Right lung (tissue), 5 donors: ENCODE results near the gene MGAM2. TPM values are rescaled to one million over a fixed set of nuclear protein-coding genes. Genes with fewer than 3 reads are reported as not detected.

Experiments
- DNase-seq, 2 donors: peaks; one replicate each; pipeline ENCODE4 v3.0.0-alpha.2; 2013
- polyA plus RNA-seq, 5 donors: library from polyadenylated mRNA; unstranded; fragments of 120-200 nt; gene quantifications; one replicate each; pipeline versions ENCODE4 v1.2.1 to v1.2.3, GENCODE V29; 2013; ENCODE audit warnings: inconsistent platforms in 1 of 5, low replicate concordance in 1 of 5; ENCODE audit not compliant: insufficient read length in 5 of 5, insufficient read depth in 1 of 5

MGAM2 gene
- polyA plus RNA-seq, 5 donors: 0.03 to 0.30 (median 0.18) TPM

- DNase-seq: no peak
Observed at GRCh38 chr7:142114207-142114606, 2.7 kb downstream of the MGAM2 start.

- DNase-seq: no peak
Observed at GRCh38 chr7:142120524-142120923, 9.0 kb downstream of the MGAM2 start.

- DNase-seq: no peak
Observed at GRCh38 chr7:142123184-142123583, 11.7 kb downstream of the MGAM2 start.

GRCh38 chr7:142125256-142125955 is 13.9 kb downstream of the MGAM2 start:
- DNase-seq: no peak

DNA sequence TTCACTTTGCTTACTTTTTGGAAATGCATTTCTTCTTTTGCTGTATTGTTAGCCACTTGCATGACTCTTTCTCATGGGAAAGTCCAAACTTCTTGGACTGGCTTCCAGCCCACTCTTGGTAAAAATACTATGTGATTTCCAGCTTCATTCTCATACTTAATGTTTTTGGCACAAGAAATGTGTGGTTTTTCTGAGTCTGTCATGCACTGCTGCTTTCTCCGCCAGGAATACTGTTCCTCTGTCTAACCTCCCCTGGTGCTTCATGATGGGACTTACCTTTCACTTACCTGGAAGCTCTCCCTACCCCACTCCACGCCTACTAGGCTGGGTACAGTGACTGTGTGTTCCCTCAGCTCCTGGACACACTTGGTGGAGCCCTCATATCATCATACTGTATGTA is 18.7 kb downstream of the MGAM2 start:
- no peak for DNase-seq

DNA sequence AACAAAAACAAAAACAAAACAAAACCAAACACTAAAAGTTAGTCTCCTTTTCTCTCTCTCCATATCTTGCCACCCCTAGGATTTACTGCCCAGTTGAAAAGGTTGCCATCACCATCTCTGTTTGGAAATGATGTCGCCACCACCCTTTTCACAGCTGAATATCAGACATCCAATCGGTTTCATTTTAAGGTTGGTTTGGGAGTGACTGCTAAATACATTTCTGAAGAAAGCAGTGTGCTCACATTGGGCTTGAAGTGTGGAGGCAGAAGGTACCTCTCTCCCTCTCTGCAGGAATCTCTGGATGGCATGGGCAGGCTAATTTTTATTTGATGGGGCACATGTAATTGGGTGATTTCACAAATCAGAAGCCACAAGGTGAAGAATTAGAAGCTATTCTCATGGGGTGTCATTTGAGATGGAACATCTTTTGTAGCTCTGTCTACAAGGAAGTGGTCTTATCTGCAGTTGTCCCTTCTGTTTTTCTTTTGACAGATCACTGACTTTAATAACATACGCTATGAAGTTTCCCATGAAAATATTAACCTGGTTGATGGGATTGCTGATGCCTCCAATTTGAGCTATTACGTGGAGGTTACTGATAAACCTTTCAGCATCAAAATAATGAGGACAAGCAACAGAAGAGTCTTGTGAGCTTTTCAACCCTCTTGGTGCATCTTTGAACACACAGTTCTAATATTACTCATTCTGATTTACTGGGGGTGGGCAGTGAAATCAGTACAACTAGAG is 20.1 kb downstream of the MGAM2 start:
- no peak for DNase-seq

DNA sequence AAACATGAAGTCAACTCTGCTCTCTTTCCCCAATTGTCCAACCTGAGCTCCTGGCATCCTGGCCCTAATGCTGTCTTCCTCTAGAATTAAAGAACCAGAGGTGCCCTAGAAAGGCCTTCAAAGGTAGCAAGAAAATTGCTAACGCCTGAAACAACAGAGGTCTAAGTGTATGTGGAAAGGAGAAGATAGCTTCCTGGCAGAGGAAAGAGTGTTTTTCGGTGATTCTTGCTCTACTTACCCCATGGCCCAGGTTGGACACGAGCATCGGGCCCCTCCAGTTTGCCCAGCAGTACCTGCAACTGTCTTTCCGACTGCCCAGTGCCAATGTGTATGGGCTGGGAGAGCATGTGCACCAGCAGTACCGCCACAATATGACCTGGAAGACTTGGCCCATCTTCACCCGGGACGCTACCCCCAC is 22.2 kb downstream of the MGAM2 start:
- DNase-seq: no peak

- DNase-seq: no peak
Observed at GRCh38 chr7:142134909-142135308, 23.4 kb downstream of the MGAM2 start.

DNA sequence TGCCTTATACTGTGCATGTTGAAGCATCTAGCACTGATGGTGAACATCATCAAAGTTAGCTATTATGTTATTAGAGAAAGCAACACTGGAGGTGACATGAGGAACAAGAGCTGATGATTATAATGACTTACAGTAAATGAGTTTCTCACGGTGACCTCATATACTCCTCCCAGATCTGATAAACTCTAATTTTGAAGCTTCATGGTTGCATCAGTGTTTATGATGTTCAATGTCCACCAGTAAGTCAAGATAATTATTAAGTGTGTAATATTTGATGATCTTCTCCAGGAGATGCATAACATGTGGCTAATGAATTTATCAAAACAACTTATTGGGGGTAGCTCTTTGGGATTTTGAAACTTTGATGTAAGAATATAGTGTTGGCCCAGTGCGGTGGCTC is 27.5 kb downstream of the MGAM2 start:
- no peak for DNase-seq

- no peak for DNase-seq
Observed at GRCh38 chr7:142139597-142140400, 28.3 kb downstream of the MGAM2 start.

DNA sequence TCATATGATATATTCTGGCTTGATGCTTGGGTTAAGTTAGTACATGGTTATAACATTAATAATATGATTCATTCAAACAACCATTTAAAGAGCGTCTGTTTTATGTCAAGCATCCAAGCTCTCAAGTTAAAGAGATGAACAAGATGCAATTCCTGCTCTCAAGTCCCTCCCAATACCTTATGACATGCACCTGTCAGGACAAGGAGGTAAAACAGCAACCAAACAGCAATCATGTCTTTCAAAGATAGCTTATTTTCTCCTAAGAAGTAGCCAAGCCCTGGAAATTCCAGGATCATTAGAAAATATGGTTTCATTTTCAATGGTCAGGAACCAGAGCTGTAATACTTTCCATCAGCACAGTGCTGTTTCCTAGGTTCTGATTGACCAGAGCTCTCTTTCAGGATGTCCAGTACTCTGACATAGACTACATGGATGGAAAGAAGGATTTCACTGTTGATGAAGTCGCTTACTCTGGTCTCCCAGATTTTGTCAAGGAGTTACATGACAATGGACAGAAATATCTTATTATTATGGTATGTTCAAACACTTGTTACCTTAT is 29.0 kb downstream of the MGAM2 start:
- no peak for DNase-seq

- DNase-seq: no peak
Observed at GRCh38 chr7:142142702-142143101, 31.2 kb downstream of the MGAM2 start.

GRCh38 chr7:142146124-142146523 is 34.6 kb downstream of the MGAM2 start:
- DNase-seq: no peak

- DNase-seq: no peak
Observed at GRCh38 chr7:142150356-142150755, 38.8 kb downstream of the MGAM2 start.

DNA sequence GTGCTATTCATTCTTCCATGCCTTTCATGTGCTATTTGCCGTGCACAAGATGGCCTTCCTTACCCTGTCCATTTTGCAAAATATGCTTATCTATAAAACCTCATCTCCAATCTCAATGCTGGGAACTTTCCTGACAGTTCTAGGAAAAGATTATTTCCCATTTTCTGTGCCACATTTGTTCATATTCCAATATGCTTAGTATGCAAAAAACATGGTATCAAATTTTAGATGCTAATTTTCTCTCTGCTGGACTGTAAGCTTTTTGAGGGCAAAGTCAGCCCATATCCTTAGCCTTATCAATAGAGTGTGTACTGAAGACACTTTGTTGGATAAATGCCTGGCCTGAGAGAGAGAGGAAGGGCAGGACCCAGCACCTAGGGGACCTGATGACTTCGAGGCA is 39.4 kb downstream of the MGAM2 start:
- no peak for DNase-seq

- no peak for DNase-seq
Observed at GRCh38 chr7:142152076-142152475, 40.6 kb downstream of the MGAM2 start.

- no peak for DNase-seq
Observed at GRCh38 chr7:142153400-142153799, 41.9 kb downstream of the MGAM2 start.

DNA sequence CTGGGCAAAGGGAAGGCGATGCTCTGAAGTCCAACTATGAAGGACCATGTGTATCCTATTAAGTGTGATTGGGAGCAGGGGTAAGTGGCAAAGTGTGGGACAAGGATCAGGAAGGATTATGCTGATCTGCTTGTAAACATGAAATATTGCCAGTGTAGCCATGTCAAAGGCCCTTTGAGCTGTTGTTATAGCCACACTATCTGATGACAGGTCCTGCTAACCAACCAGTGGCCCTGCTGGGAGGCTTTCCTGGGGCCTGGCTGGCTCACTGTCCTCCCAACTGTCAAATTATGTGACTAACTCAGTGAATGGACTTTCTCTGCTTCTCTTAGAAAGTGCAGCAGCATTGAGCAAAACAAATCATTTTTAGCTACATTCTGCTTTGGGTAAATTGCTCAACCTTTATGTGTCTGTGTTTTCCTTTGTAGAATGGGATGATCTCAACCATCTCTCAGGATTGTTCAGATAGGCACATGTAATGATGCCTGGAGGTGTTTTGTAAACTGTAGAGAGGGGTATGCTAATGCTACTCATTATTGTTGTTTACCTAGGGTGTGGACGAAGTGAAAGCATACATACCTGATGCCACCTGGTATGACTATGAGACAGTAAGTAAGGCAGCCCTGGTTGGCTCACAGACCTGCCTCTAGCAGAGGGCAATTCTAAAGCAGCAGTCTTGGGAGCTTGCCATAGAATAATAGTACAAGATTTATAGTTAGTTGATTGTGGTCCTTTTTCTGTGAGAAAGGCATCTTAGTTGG is 47.4 kb downstream of the MGAM2 start:
- DNase-seq: no peak

DNA sequence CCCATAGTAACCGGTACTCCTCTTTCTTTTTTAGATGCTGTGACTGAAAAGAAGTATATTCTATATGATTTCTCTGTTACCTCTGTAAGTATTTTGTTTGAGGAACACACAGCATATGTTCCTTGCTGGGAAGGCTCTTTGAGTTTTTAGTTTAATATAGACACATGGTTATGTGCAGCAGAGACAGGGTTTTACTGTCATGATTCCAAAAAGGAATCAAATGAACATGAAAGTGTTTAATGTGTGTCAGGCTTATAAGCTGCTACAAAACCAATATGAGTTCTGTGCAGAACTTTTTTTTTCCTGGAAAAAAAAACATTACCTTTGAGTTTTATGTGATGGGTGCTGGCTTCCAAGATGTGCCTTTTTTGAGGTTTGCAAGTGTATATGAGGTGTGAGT is 50.4 kb downstream of the MGAM2 start:
- no peak for DNase-seq

DNA sequence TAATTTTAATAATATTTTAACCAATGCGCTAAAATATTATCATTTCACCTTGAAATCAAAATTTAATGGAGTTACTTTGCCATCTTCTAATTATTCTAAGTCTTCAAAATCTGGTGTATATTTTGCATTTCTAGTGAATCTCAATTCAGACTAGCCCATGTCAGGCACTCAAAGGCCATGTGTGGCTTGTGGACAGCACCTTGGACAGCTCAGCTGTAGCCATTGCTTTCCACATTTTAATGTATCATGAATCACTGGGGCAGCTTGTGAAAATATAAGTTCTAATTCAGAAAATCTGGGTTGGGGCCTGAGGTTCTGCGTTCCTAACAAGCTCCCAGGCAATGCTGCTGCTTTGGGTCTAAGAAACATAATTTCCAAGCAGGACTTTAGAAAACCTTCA is 57.2 kb downstream of the MGAM2 start:
- no peak for DNase-seq

GRCh38 chr7:142172932-142173331 is 61.4 kb downstream of the MGAM2 start:
- DNase-seq: no peak

DNA sequence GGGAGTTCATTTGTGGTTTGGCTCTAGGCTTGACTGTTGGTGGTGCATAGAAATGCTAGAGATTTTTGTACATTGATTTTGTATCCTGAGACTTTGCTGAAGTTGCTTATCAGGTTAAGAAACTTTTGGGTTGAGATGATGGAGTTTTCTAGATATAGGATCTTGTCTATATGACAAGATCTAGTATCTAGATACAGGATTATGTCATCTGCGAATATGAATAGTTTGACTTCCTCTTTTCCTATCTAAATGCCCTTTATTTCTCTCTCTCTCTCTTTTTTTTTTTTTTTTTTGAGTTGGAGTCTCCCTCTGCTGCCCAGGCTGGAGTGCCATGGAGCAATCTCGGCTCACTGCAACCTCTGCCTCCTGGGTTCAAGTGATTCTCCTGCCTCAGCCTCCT is 62.9 kb downstream of the MGAM2 start:
- no peak for DNase-seq
